NB4 (cell line): ENCODE measurements around the gene LRBA.

Experiments used
- MYC ChIP-seq: IDR thresholded peaks from 2 replicates; pipeline ENCODE4 v1.6.1; 2011; ENCODE audit warnings: low read depth, low read length
- POLR2A ChIP-seq: IDR thresholded peaks from 2 replicates; pipeline ENCODE4 v1.6.1; 2011; ENCODE audit warnings: mild to moderate bottlenecking; ENCODE audit not compliant: insufficient read length; ENCODE audit errors: extremely low read depth
- TF ChIP-seq, protein P1 (sequence below): IDR thresholded peaks from one replicate; pipeline ENCODE4 v1.5.1; 2012; ENCODE audit warnings: low read depth, low read length
- TF ChIP-seq, protein P2 (sequence below): IDR thresholded peaks from 2 replicates; pipeline ENCODE4 v1.6.1; 2011; ENCODE audit warnings: low read depth, low read length

DNA sequence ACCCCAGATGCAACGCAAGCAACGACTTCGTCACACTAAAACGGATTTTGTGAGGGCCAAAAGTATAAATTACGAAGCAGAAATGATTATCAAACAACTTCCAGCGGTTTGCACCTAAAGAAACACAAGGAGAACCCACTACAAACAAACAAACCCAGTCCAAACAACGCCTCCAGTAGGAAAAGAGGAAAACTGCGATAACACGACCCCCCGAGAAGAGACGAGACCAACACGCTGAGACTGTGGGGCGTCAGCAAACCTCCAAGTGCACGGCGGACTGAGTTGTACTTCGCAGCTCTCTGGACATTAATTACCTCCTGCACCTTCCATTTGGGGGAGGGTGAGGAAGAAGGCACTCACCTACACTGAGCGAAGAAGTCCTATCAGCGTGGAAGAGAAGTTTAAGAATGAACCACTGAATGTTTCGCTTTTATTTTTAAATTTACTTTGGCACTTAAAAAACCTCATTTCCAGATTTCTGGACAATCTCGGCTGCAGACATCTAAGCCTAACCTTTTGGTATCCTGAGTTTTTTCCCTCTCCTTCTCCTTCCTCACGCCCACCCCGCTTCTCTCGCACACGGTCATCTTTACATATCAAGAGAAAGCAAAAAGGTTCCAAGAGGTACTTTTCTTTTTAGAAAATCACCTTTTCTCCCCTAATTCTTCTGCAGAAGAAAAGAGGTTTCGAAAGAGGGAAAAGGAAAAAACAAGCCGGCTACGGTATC is 432.8 kb downstream of the LRBA start, which contains the start of gene MAB21L2:
- TF ChIP-seq, protein P1, sequence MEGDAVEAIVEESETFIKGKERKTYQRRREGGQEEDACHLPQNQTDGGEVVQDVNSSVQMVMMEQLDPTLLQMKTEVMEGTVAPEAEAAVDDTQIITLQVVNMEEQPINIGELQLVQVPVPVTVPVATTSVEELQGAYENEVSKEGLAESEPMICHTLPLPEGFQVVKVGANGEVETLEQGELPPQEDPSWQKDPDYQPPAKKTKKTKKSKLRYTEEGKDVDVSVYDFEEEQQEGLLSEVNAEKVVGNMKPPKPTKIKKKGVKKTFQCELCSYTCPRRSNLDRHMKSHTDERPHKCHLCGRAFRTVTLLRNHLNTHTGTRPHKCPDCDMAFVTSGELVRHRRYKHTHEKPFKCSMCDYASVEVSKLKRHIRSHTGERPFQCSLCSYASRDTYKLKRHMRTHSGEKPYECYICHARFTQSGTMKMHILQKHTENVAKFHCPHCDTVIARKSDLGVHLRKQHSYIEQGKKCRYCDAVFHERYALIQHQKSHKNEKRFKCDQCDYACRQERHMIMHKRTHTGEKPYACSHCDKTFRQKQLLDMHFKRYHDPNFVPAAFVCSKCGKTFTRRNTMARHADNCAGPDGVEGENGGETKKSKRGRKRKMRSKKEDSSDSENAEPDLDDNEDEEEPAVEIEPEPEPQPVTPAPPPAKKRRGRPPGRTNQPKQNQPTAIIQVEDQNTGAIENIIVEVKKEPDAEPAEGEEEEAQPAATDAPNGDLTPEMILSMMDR, result no peak
- TF ChIP-seq, protein P2, sequence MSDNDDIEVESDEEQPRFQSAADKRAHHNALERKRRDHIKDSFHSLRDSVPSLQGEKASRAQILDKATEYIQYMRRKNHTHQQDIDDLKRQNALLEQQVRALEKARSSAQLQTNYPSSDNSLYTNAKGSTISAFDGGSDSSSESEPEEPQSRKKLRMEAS, result no peak
- no peak for TF ChIP-seq POLR2A
- TF ChIP-seq MYC, result no peak
